ENCODE measurements around the gene BEND4. TPM values are rescaled to one million over a fixed set of nuclear protein-coding genes. Genes with fewer than 3 reads are reported as not detected.

BEND4 gene
- total RNA-seq, result under 1 TPM in 1 of 2 experiments, not detected in 1; 0.05 TPM

DNA sequence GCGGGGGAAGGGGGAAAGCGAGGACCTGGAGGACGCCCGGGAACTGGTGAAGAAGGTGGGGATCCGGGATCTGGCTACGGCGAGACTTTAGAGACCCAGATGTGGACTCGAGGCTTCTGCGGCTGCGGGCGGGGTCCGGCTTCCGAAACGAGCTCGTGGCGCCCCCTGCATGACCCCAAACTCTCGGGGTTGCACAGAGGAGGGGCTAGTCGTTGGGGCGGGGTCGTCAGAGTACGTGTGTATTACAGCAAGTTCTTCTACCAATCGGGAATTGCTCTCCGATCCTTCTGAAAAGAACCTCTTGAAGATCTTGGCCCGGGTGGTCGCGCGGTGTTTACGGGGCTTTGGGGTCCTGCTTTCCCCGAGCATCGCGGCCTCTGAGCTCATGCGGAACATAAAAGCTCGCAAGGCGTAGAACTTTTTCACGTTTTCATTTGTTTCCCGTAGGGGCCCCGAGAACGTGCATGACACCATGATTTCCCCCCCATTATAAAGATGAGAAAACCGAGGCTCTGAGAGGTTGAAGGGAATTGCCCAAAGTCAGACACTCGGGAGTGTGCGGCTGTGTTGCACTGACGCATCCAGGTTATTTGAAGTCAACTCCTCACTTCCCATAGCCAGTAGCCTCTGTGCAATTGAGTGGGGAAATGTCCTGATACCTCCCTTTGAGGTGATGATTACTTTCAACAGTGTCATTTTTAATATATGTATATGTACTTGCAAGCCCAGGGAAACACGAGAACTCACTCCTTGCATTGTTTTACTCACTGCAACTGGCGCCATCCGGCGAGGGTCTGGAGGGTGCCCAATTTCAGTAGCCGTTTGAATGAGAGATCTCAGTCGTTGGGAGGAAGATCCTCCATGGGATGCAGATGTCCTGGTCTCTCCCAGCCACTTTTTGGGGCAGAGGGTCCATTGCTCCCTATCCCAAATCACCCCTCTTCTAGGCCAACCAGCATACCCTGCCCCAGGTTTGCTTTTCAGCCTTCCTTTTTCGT lies at the start of gene BEND4:
TSS of gene BEND4 (minus strand) at position 149 of the 998 bp plus-strand sequence. CDS start 512 bp downstream, outside the sequence.

Other genes starting within 250 kb of the BEND4 start
- 10 to 100 TPM; 43.3 to 47.8 TPM for gene TMEM33, start 217.2 kb downstream of the BEND4 start, total RNA-seq
- gene DCAF4L1, start 170.9 kb downstream of the BEND4 start, total RNA-seq, result under 1 TPM; 0.12 to 0.15 TPM
- gene SLC30A9, start 162.1 kb downstream of the BEND4 start, total RNA-seq, result 10 to 100 TPM; 29.0 to 29.6 TPM
- gene SHISA3, start 244.8 kb upstream of the BEND4 start, total RNA-seq, result under 1 TPM; 0.43 to 0.72 TPM

Data from activated naive CD4-positive, alpha-beta T cell treated with anti-CD3 and anti-CD28 coated beads, Interleukin-2, amount 10 ng/mL, durations not matched to agents 5 hours and 36 hours (primary cell).